Gastroesophageal sphincter (tissue), 4 donors: ENCODE results near the gene CEP89. TPM values are rescaled to one million over a fixed set of nuclear protein-coding genes. Genes with fewer than 3 reads are reported as not detected.
"Not testable (repeated sequence)": the region's sequence is repeated elsewhere in the genome, so short reads cannot be mapped to it uniquely, and the experiment has no call there.

ENCODE experiments used
- ATAC-seq: fragments of 150-250 bp; one replicate; pipeline ENCODE4 v1.9.1; 2016; ENCODE audit warnings: mild to moderate bottlenecking, moderate library complexity
- H3K27ac ChIP-seq, 4 donors: fragments of 200-600 bp; sonication (generic) in 3 of 4; 1 replicate in 3 of 4; 2 replicates in 1 of 4; pipeline ENCODE4 v1.5.1; 2016 to 2019
- H3K27me3 ChIP-seq: fragments of 200-600 bp; sonication (generic); one replicate; pipeline ENCODE4 v1.5.1; 2019
- H3K36me3 ChIP-seq, 2 donors: fragments of 200-600 bp; sonication (generic); one replicate each; pipeline ENCODE4 v1.5.1; 2019; ENCODE audit warnings: control low read depth in 1 of 2
- H3K4me1 ChIP-seq, 3 donors: fragments of 200-600 bp; sonication (generic); 1 replicate in 2 of 3; 2 replicates in 1 of 3; pipeline ENCODE4 v1.5.1; 2016 to 2019; ENCODE audit warnings: control low read depth in 2 of 3
- H3K4me3 ChIP-seq, 2 donors: fragments of 200-600 bp; sonication (generic); one replicate each; pipeline ENCODE4 v1.5.1; 2019; ENCODE audit warnings: mild to moderate bottlenecking in 1 of 2, moderate library complexity in 1 of 2
- H3K9me3 ChIP-seq, 3 donors: fragments of 200-600 bp; sonication (generic); one replicate each; pipeline ENCODE4 v1.5.1; 2017 to 2019; ENCODE audit warnings: control low read depth in 2 of 3
- CTCF ChIP-seq, 4 experiments: fragments of 200-600 bp in 2 of 4; fragments of 450-650 bp in 2 of 4; sonication (generic) in 1 of 4; IDR thresholded peaks; one replicate each; pipeline ENCODE4 v1.5.1; 2017 to 2019; ENCODE audit warnings: antibody characterized with exemption in 4 of 4, mild to moderate bottlenecking in 2 of 4, moderate library complexity in 2 of 4
- EP300 ChIP-seq: sonication (generic); formaldehyde crosslinking; IDR thresholded peaks from one replicate; pipeline ENCODE4 v1.6.1; 2017; ENCODE audit warnings: antibody characterized with exemption, mild to moderate bottlenecking
- POLR2A ChIP-seq, 2 donors: fragments of 450-650 bp; IDR thresholded peaks; one replicate each; pipeline ENCODE4 v1.6.1; 2017; ENCODE audit warnings: antibody characterized with exemption in 2 of 2, mild to moderate bottlenecking in 2 of 2, moderate library complexity in 1 of 2
- POLR2AphosphoS5 ChIP-seq: sonication (generic); formaldehyde crosslinking; IDR thresholded peaks from one replicate; pipeline ENCODE4 v1.6.1; 2017; ENCODE audit warnings: antibody characterized with exemption
- WGBS, 2 donors: methylation state at CpG; one replicate each; pipeline ENCODE4 v1.1.5; 2018; ENCODE audit warnings: low coverage in 1 of 2; 5-methylcytosine and 5-hydroxymethylcytosine counted together
- total RNA-seq, 4 donors: library from RNA; depleted of rRNA; stranded (reverse); fragments of >200 nt; gene quantifications; one replicate each; pipeline ENCODE4 v1.1.0, GENCODE V29; 2016

The CEP89 gene
- 10 to 100 TPM; 14.8 to 21.9 (median 20.2) TPM for total RNA-seq

GRCh38 chr19:32971715-32972540, at the start of gene CEP89, which contains the start of gene FAAP24:
Gene CEP89 (minus strand): TSS chr19:32971958. CDS start chr19:32971874, 84 bp downstream.
Gene FAAP24 (plus strand): TSS chr19:32972242. CDS start chr19:32973197, 955 bp downstream.
- WGBS, 2 donors = 0 to 10% methylated on average over 11 to 15 of the region's 57 CpGs
- H3K27me3 ChIP-seq = no peaks in the 10 kb centered on the region
- H3K27ac ChIP-seq = peak within 1 kb of the TSS; percentile 1 to 83 (median 75)
- TF ChIP-seq POLR2AphosphoS5 = peak; percentile 64
- TF ChIP-seq EP300 = no peak
- no peak for TF ChIP-seq CTCF (IDR thresholded peaks at IDR 0.05)
- peak in 1 of 2 donors; percentile 17 for TF ChIP-seq POLR2A (IDR thresholded peaks at IDR 0.05)
- H3K9me3 ChIP-seq = no peaks in the 10 kb centered on the region
- peaks cover 0 to 23% of the 10 kb centered on the region in 2 donors for H3K36me3 ChIP-seq
- peak; percentile 100 for ATAC-seq
- peaks cover 0 to 31% (median 15%) of the 10 kb centered on the region in 3 donors for H3K4me1 ChIP-seq
- H3K4me3 ChIP-seq = peak within 1 kb of the TSS; percentile 73 to 87

GRCh38 chr19:33010891-33011290, 39.1 kb upstream of the CEP89 start:
- WGBS, 2 donors = 88 to 100% methylated on average over 1 to 2 of the region's 4 CpGs
- H3K9me3 ChIP-seq, ATAC-seq, H3K4me1 ChIP-seq, H3K4me3 ChIP-seq, H3K36me3 ChIP-seq, H3K27ac ChIP-seq, H3K27me3 ChIP-seq: not testable (repeated sequence)

GRCh38 chr19:33008738-33009137, 37.0 kb upstream of the CEP89 start:
- no peak for ATAC-seq
- WGBS, 2 donors = 89 to 100% methylated on average over 2 to 3 of the region's 4 CpGs
- H3K4me1 ChIP-seq = no peaks in the 10 kb centered on the region
- H3K27me3 ChIP-seq = no peaks in the 10 kb centered on the region
- H3K4me3 ChIP-seq = no peak overlapping the region
- TF ChIP-seq CTCF (IDR thresholded peaks at IDR 0.05) = no peak
- TF ChIP-seq POLR2A (IDR thresholded peaks at IDR 0.05) = no peak
- no peak for TF ChIP-seq EP300
- TF ChIP-seq POLR2AphosphoS5 = no peak
- H3K27ac ChIP-seq = no peak overlapping the region
- no peaks in the 10 kb centered on the region for H3K9me3 ChIP-seq
- H3K36me3 ChIP-seq = no peaks in the 10 kb centered on the region

- no peak overlapping the region for H3K27ac ChIP-seq
- no peak overlapping the region for H3K4me3 ChIP-seq
- no peaks in the 10 kb centered on the region for H3K36me3 ChIP-seq
- H3K4me1 ChIP-seq = no peaks in the 10 kb centered on the region
- no peaks in the 10 kb centered on the region for H3K27me3 ChIP-seq
- 80% methylated on average over 5 of the region's 5 CpGs for WGBS, 2 donors
- H3K9me3 ChIP-seq = no peaks in the 10 kb centered on the region
- no peak for TF ChIP-seq CTCF (IDR thresholded peaks at IDR 0.05)
- TF ChIP-seq POLR2A (IDR thresholded peaks at IDR 0.05) = no peak
- TF ChIP-seq EP300 = no peak
- TF ChIP-seq POLR2AphosphoS5 = no peak
- no peak for ATAC-seq
These were observed 33.7 kb upstream of the CEP89 start for GRCh38 chr19:33005440-33005839.

GRCh38 chr19:33003424-33004024, 31.8 kb upstream of the CEP89 start:
- H3K36me3 ChIP-seq, ATAC-seq, H3K4me1 ChIP-seq, H3K9me3 ChIP-seq, H3K27ac ChIP-seq, H3K4me3 ChIP-seq, H3K27me3 ChIP-seq: not testable (repeated sequence)
- WGBS, 2 donors = 62 to 67% methylated on average over 5 to 6 of the region's 6 CpGs

- ATAC-seq = not testable (repeated sequence)
These were observed 30.5 kb upstream of the CEP89 start for GRCh38 chr19:33002126-33002865.

More at GRCh38 chr19:33002126-33002865, 30.5 kb upstream of the CEP89 start:
- H3K27me3 ChIP-seq, H3K4me3 ChIP-seq, H3K4me1 ChIP-seq, H3K36me3 ChIP-seq, H3K9me3 ChIP-seq, H3K27ac ChIP-seq: not testable (repeated sequence)
- 45 to 87% methylated on average over 2 to 3 of the region's 15 CpGs for WGBS, 2 donors
